Kidney (tissue), 14 donors: Measurements from ENCODE around the gene C11orf21. TPM values are rescaled to one million over a fixed set of nuclear protein-coding genes. Genes with fewer than 3 reads are reported as not detected.

ENCODE experiments used
- DNase-seq, 5 donors: peaks; one replicate each; pipeline ENCODE4 v3.0.0-alpha.2; 2013 to 2020
- FAIRE-seq: peaks from 2 replicates; lab custom pipeline; 2012; peaks lifted over from hg19 to GRCh38; lab: Jason Lieb, UNC
- H3K27ac ChIP-seq, 2 donors: one replicate each; pipeline ENCODE4 v1.7.0; 2013; ENCODE audit warnings: low read depth in 2 of 2, low read length in 2 of 2, inconsistent platforms in 1 of 2
- H3K27me3 ChIP-seq: one replicate; pipeline ENCODE4 v1.7.1; 2013; ENCODE audit warnings: low read length, inconsistent platforms; ENCODE audit not compliant: control insufficient read depth, insufficient read depth
- H3K36me3 ChIP-seq, 3 donors: one replicate each; pipeline versions ENCODE4 v1.7.0 to v1.7.1; 2013; ENCODE audit warnings: low read length in 3 of 3, control low read depth in 1 of 3, inconsistent platforms in 1 of 3; ENCODE audit not compliant: insufficient read depth in 3 of 3, control insufficient read depth in 2 of 3
- H3K4me1 ChIP-seq, 3 donors: one replicate each; pipeline versions ENCODE4 v1.7.0 to v1.7.1; 2013; ENCODE audit warnings: low read length in 3 of 3, inconsistent platforms in 1 of 3, low read depth in 1 of 3; ENCODE audit not compliant: control insufficient read depth in 2 of 3, insufficient read depth in 2 of 3
- H3K4me3 ChIP-seq, 3 donors: one replicate each; pipeline versions ENCODE4 v1.7.0 to v1.8.1; 2013; ENCODE audit warnings: low read length in 3 of 3, control low read depth in 1 of 3, inconsistent platforms in 1 of 3
- H3K9ac ChIP-seq, 3 donors: one replicate each; pipeline versions ENCODE4 v1.7.0 to v1.7.1; 2013; ENCODE audit warnings: low read length in 3 of 3, control low read depth in 1 of 3, inconsistent platforms in 1 of 3
- H3K9me3 ChIP-seq, 3 donors: one replicate each; pipeline versions ENCODE4 v1.7.0 to v1.7.1; 2013; ENCODE audit warnings: low read length in 3 of 3, control low read depth in 1 of 3, inconsistent platforms in 1 of 3; ENCODE audit not compliant: control insufficient read depth in 2 of 3, insufficient read depth in 1 of 3
- intact Hi-C: fragments of 100-400 bp; cut with DNase I; formaldehyde crosslinking; loops from one replicate; pipeline ENCODE4 v1.11.1; 2022
- polyA plus RNA-seq: library from polyadenylated mRNA; stranded (reverse); fragments of 350-450 nt; fragmentation: Illumina TruSeq; extraction: RNeasy Lipid Tissue Mini Kit (QIAGEN cat#74804); gene quantifications from one replicate; pipeline ENCODE4 v1.2.3, GENCODE V29; 2014; ENCODE audit warnings: low read depth, low replicate concordance; ENCODE audit not compliant: insufficient read depth
- total RNA-seq: library from RNA; stranded (reverse); fragmentation: NEBNext Ultra II Directional; extraction: Animal tissue kit (Norgen Biotek cat#: 25700); gene quantifications from one replicate; pipeline ENCODE4 v1.2.1, GENCODE V29; 2021
- TF ChIP-seq, protein P1 (sequence below): IDR thresholded peaks from 3 replicates; pipeline ENCODE4 v1.5.1; 2012; ENCODE audit warnings: mild to moderate bottlenecking, moderate library complexity, borderline replicate concordance; ENCODE audit not compliant: insufficient read depth; ENCODE audit errors: extremely low read depth
- donor health status: control.
- donor health status: control.
- donor health status: control.
- donor health status: control.
- donor health status: control.
- donor health status: DM: yes; HTN: yes; CAD: no.
- donor health status: Normal renal cell carcinoma (clear cell type).

C11orf21 gene
- total and polyA plus RNA-seq, 2 donors from 2014 or later: 0.17 to 4.9 TPM

DNA sequence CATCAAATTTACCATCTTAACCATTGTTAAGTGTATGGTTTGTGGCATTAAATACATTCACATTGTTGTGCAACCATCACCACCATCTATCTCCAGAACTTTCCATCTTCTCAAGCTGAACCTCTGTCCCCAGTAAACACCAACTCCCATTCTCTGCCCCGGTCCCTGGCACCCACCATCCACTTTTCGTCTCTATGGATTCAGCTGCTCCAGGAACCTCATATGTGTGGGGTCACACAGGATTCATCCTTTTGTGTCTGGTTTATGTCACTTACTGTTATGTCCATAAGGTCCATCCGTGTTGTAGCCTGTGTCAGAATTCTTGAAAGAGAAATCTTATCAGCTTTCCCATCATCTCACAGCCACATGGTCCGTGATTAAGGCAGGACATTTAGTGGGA is 16.4 kb upstream of the C11orf21 start:
- TF ChIP-seq, protein P1, sequence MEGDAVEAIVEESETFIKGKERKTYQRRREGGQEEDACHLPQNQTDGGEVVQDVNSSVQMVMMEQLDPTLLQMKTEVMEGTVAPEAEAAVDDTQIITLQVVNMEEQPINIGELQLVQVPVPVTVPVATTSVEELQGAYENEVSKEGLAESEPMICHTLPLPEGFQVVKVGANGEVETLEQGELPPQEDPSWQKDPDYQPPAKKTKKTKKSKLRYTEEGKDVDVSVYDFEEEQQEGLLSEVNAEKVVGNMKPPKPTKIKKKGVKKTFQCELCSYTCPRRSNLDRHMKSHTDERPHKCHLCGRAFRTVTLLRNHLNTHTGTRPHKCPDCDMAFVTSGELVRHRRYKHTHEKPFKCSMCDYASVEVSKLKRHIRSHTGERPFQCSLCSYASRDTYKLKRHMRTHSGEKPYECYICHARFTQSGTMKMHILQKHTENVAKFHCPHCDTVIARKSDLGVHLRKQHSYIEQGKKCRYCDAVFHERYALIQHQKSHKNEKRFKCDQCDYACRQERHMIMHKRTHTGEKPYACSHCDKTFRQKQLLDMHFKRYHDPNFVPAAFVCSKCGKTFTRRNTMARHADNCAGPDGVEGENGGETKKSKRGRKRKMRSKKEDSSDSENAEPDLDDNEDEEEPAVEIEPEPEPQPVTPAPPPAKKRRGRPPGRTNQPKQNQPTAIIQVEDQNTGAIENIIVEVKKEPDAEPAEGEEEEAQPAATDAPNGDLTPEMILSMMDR: no peak
- Histone ChIP-seq H3K4me3 (no peak overlapping the region), H3K27ac (no peak overlapping the region), H3K9ac (no peak overlapping the region), H3K4me1 (peaks cover 0 to 5% (median 3%) of the 10 kb centered on the region in 3 donors), H3K36me3 (no peaks in the 10 kb centered on the region), H3K27me3 (no peaks in the 10 kb centered on the region), H3K9me3 (no peaks in the 10 kb centered on the region)
- DNase-seq: no peak
- intact Hi-C loops: no loop called here
- FAIRE-seq: no peak

DNA sequence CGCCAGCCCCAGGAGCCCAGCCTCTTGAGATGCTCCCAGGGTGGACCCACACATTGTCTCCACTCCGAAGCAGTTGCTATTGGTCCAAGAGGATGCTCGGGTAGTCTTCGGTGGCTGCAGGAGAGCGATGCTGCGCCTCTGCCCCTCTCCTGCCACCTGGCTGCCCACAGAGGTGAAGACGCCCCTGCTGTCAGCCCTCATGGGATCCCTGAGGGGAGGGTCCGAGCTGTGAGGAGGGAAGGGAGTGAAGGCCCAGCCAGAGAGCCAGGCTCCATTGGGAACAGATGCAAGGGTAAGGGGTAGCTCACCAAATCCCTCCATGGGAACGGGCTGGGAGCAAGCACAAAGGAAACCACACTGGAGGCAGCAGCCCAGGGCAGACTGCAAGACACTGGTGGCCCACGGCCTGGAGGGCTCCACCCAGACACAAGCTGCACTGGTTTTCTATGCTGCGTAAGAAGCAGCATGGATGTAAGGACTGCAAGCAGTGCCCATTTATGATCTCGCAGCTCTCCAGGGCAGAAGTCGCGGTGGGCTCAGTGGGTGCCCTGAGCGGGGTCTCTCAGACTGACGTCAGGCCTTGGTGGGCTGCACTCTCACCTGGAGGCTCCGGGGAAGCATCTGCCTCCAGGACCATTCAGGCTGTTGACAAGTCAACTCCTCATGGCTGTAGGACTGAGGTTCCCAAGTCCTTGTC is 15.8 kb upstream of the C11orf21 start:
- no peak for FAIRE-seq
- intact Hi-C loops: no loop called here
- no peaks in the 10 kb centered on the region for H3K27me3 ChIP-seq
- H3K27ac ChIP-seq: no peak overlapping the region
- H3K9me3 ChIP-seq: no peaks in the 10 kb centered on the region
- TF ChIP-seq, protein P1: no peak
- peak in 2 of 5 donors; percentile 23 to 53 for DNase-seq
- no peak overlapping the region for H3K9ac ChIP-seq
- H3K4me1 ChIP-seq: peaks cover 0 to 5% (median 3%) of the 10 kb centered on the region in 3 donors
- no peaks in the 10 kb centered on the region for H3K36me3 ChIP-seq
- no peak overlapping the region for H3K4me3 ChIP-seq

GRCh38 chr11:2316963-2317244 is 15.2 kb upstream of the C11orf21 start:
- Histone ChIP-seq H3K9ac (no peak overlapping the region), H3K4me3 (no peak overlapping the region), H3K36me3 (no peaks in the 10 kb centered on the region), H3K27ac (no peak overlapping the region), H3K27me3 (no peaks in the 10 kb centered on the region), H3K4me1 (peaks cover 0 to 5% (median 3%) of the 10 kb centered on the region in 3 donors), H3K9me3 (no peaks in the 10 kb centered on the region)
- TF ChIP-seq, protein P1: no peak
- intact Hi-C loops: no loop called here
- FAIRE-seq: no peak
- peak in 1 of 5 donors; percentile 49 for DNase-seq
